ENCODE measurements around the gene ADK. TPM values are rescaled to one million over a fixed set of nuclear protein-coding genes. Genes with fewer than 3 reads are reported as not detected.

The ADK gene
- total RNA-seq, 4 donors from 2014 or later, result 15.3 to 23.3 (median 20.8) TPM

- ATAC-seq, result no peak
- Histone ChIP-seq H3K9me3 (no peaks in the 10 kb centered on the region), H3K27me3 (no peaks in the 10 kb centered on the region), H3K4me1 (no peaks in the 10 kb centered on the region), H3K27ac (no peak overlapping the region), H3K4me3 (no peak overlapping the region), H3K36me3 (no peaks in the 10 kb centered on the region)
- WGBS, 2 donors (ENCODE audit: low coverage in 1 of 2), result 90 to 100% methylated on average over 1 of the region's 1 CpG
- TF ChIP-seq POLR2A (IDR thresholded peaks at IDR 0.05) (no peak), CTCF (IDR thresholded peaks at IDR 0.05) (no peak), POLR2AphosphoS5 (IDR thresholded peaks at IDR 0.05) (no peak), EP300 (IDR thresholded peaks at IDR 0.05) (no peak)
Observed at GRCh38 chr10:74433993-74434392, 283.0 kb downstream of the ADK start.

- WGBS, 2 donors (ENCODE audit: low coverage in 1 of 2), result 88% methylated on average over 1 of the region's 1 CpG; no CpG with 5 or more reads in 1 of the 2 donors
- no peak overlapping the region for H3K27ac ChIP-seq
- H3K27me3 ChIP-seq, result no peaks in the 10 kb centered on the region
- H3K4me1 ChIP-seq, result no peaks in the 10 kb centered on the region
- H3K4me3 ChIP-seq, result no peak overlapping the region
- no peaks in the 10 kb centered on the region for H3K9me3 ChIP-seq
- H3K36me3 ChIP-seq, result no peaks in the 10 kb centered on the region
- no peak for ATAC-seq
- no peak for TF ChIP-seq CTCF (IDR thresholded peaks at IDR 0.05)
- no peak for TF ChIP-seq EP300 (IDR thresholded peaks at IDR 0.05)
Observed at GRCh38 chr10:74434547-74434946, 283.5 kb downstream of the ADK start.

GRCh38 chr10:74436523-74437170 lies 285.6 kb downstream of the ADK start:
- WGBS, 2 donors (ENCODE audit: low coverage in 1 of 2), result 87 to 92% methylated on average over 2 to 3 of the region's 3 CpGs
- ATAC-seq, result no peak
- Histone ChIP-seq H3K9me3 (no peaks in the 10 kb centered on the region), H3K4me1 (no peaks in the 10 kb centered on the region), H3K4me3 (no peak overlapping the region), H3K27me3 (no peaks in the 10 kb centered on the region), H3K36me3 (no peaks in the 10 kb centered on the region), H3K27ac (no peak overlapping the region)
- no peak for TF ChIP-seq POLR2AphosphoS5 (IDR thresholded peaks at IDR 0.05)
- TF ChIP-seq EP300 (IDR thresholded peaks at IDR 0.05), result no peak
- no peak for TF ChIP-seq POLR2A (IDR thresholded peaks at IDR 0.05)
- no peak for TF ChIP-seq CTCF (IDR thresholded peaks at IDR 0.05)

- Histone ChIP-seq H3K4me1 (no peaks in the 10 kb centered on the region), H3K27ac (no peak overlapping the region), H3K4me3 (no peak overlapping the region), H3K36me3 (no peaks in the 10 kb centered on the region), H3K27me3 (no peaks in the 10 kb centered on the region), H3K9me3 (no peaks in the 10 kb centered on the region)
- TF ChIP-seq CTCF (IDR thresholded peaks at IDR 0.05), result no peak
- TF ChIP-seq POLR2AphosphoS5 (IDR thresholded peaks at IDR 0.05), result no peak
- no peak for TF ChIP-seq EP300 (IDR thresholded peaks at IDR 0.05)
- no peak for TF ChIP-seq POLR2A (IDR thresholded peaks at IDR 0.05)
- ATAC-seq, result no peak
Observed at GRCh38 chr10:74437822-74438221, 286.8 kb downstream of the ADK start.

- Histone ChIP-seq H3K9me3 (no peaks in the 10 kb centered on the region), H3K4me3 (no peak overlapping the region), H3K4me1 (no peaks in the 10 kb centered on the region), H3K36me3 (no peaks in the 10 kb centered on the region), H3K27me3 (no peaks in the 10 kb centered on the region), H3K27ac (no peak overlapping the region)
- 15 to 44% methylated on average over 1 of the region's 1 CpG for WGBS, 2 donors (ENCODE audit: low coverage in 1 of 2)
- ATAC-seq, result no peak
- no peak for TF ChIP-seq EP300 (IDR thresholded peaks at IDR 0.05)
- TF ChIP-seq POLR2AphosphoS5 (IDR thresholded peaks at IDR 0.05), result no peak
- TF ChIP-seq CTCF (IDR thresholded peaks at IDR 0.05), result no peak
- no peak for TF ChIP-seq POLR2A (IDR thresholded peaks at IDR 0.05)
Observed at GRCh38 chr10:74439213-74439612, 288.2 kb downstream of the ADK start.

All from gastroesophageal sphincter (tissue), 4 donors.